HG03025 (cell line): Measurements from ENCODE around the gene NSMCE4A.
"Not testable (repeated sequence)": the region's sequence is repeated elsewhere in the genome, so short reads cannot be mapped to it uniquely, and the experiment has no call there.

Experiments
- ATAC-seq: cut with Tn5 transposase; IDR thresholded peaks from one replicate; pipeline ENCODE4 v1.9.1; 2021; ENCODE audit warnings: mild to moderate bottlenecking, moderate library complexity; ENCODE audit not compliant: unreplicated experiment, low FRiP score

The NSMCE4A gene

GRCh38 chr10:121974535-121975294 lies at the start of gene NSMCE4A:
TSS of gene NSMCE4A (minus strand) at chr10:121975217. CDS start at chr10:121975165, 52 bp downstream.
- peak; percentile 84 for ATAC-seq

- ATAC-seq: not testable (repeated sequence)
These were observed 48.2 kb upstream of the NSMCE4A start for GRCh38 chr10:122023257-122023656.

- no peak for ATAC-seq
These were observed 47.3 kb upstream of the NSMCE4A start for GRCh38 chr10:122022276-122022675.

- no peak for ATAC-seq
These were observed 46.8 kb upstream of the NSMCE4A start for GRCh38 chr10:122021828-122022227.

GRCh38 chr10:122021379-122021778 lies 46.4 kb upstream of the NSMCE4A start:
- ATAC-seq: no peak

GRCh38 chr10:122020226-122020625 lies 45.2 kb upstream of the NSMCE4A start:
- no peak for ATAC-seq

- no peak for ATAC-seq
These were observed 44.5 kb upstream of the NSMCE4A start for GRCh38 chr10:122019414-122019975.

- no peak for ATAC-seq
These were observed 44.0 kb upstream of the NSMCE4A start for GRCh38 chr10:122018951-122019413.

- ATAC-seq: no peak
These were observed 43.5 kb upstream of the NSMCE4A start for GRCh38 chr10:122018491-122018890.

GRCh38 chr10:122017926-122018325 lies 42.9 kb upstream of the NSMCE4A start:
- not testable (repeated sequence) for ATAC-seq

GRCh38 chr10:122014652-122015248 lies 39.7 kb upstream of the NSMCE4A start:
- no peak for ATAC-seq

GRCh38 chr10:122013311-122013780 lies 38.3 kb upstream of the NSMCE4A start:
- ATAC-seq: no peak

- ATAC-seq: no peak
These were observed 37.7 kb upstream of the NSMCE4A start for GRCh38 chr10:122012731-122013130.

GRCh38 chr10:122010405-122011050 lies 35.5 kb upstream of the NSMCE4A start:
- no peak for ATAC-seq

GRCh38 chr10:122007415-122007814 lies 32.4 kb upstream of the NSMCE4A start:
- ATAC-seq: no peak

GRCh38 chr10:122001698-122002097 lies 26.7 kb upstream of the NSMCE4A start:
- ATAC-seq: no peak

- ATAC-seq: no peak
These were observed 24.3 kb upstream of the NSMCE4A start for GRCh38 chr10:121999301-121999700.

GRCh38 chr10:121998462-121998861 lies 23.4 kb upstream of the NSMCE4A start:
- no peak for ATAC-seq

GRCh38 chr10:121994429-121994941 lies 19.5 kb upstream of the NSMCE4A start:
- ATAC-seq: no peak

- not testable (repeated sequence) for ATAC-seq
These were observed 16.7 kb upstream of the NSMCE4A start for GRCh38 chr10:121991727-121992126.
